TTC549 (cell line): Measurements from ENCODE around the gene ERGIC1.

Experiments used
- FAIRE-seq: peaks from 2 replicates; lab custom pipeline; 2012; peaks lifted over from hg19 to GRCh38; lab: Jason Lieb, UNC

The ERGIC1 gene

DNA sequence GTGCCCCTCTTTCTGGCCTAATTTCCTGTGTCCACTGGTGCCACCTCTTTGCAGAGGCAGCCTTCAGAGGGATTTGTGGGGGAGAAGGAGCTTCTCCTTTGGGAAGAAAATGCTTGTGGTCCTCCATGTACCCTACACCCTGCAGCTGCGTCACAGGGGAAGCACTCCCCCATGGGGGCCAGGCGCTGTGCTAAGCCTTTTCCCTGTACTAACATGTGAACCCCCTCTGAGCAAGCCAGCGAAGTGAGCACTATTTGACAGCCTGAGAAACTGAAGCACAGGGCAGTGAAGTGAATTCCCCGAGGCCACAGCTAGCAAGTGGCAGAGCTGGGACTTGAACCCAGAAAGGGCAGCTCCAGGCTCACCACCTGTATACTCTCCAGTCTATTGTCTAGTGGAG is 32.3 kb downstream of the ERGIC1 start:
- no peak for FAIRE-seq

DNA sequence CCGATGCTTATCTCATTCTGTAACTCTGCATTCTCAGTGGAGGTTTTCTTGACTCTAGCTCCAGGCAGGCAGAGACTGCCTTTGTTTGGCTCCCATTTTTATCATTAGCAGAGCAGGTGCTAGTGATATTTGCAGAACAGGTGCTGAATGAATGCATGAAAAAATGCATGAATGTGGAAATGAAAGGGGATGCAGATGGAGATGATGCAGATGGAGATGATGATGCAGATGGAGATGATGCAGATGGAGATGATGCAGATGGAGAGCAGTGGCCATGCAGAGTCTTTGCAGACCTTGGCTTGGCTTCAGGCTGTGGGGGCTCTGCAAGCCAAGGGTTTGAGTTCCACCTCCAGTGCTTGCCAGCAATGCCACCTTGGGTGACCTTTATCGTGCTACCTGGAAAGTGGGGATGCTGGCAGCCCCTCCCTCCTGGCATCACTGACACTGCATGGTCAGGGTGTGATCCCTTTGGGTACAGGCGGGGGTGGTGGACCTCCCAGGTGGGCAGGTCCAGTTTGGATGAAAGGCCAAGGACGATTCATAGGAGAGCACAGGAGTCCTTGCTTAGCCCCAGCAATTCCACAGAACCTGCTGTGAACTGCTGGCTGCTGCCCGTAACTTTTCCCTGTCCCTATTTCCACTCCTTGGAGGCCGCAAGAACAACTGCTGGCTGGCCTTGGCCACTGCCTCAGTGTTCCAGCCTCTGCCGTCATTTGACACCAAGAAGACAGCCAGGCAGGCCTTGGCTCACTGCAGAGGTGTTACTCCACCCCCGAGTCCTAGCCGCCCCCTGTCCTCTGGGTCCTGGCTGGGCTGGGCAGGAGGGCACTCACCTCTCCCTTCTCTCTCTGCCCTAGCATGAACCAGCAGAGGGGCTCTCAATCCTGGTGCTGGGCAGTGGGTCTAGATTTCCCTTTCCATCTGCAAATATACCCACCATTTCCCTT is 33.0 kb downstream of the ERGIC1 start:
- no peak for FAIRE-seq

DNA sequence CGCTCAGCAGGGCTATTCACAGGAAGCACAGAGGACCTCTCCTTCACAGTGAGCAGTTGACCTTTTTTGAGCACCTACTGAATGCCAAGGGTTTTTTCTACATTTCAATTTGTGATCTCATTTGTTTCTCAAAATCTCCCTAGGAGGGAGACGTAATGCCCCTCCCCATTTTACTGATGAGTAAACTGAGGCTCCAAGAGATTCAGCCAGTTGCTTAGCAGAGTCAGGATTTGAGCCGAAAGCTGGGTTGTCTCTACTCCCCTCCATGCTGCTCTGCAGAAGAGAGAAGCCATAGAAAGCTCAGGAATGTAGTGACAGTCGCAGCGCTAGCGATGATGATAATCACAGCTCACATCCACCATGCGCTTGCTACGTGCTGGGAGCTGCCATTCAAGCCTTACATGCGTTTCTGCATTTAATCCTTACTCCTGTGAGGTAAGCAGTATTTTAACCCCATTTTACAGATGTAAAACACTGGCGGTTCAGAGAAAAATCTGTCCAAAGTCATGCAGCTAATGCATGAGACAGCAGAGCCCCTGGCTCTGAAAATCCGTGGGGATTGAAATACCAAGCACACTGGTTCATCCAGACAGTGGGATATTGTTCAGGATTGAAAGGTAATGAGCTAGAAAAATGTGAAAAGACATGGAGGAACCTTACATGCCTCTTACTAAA is 33.8 kb downstream of the ERGIC1 start:
- FAIRE-seq, result no peak

DNA sequence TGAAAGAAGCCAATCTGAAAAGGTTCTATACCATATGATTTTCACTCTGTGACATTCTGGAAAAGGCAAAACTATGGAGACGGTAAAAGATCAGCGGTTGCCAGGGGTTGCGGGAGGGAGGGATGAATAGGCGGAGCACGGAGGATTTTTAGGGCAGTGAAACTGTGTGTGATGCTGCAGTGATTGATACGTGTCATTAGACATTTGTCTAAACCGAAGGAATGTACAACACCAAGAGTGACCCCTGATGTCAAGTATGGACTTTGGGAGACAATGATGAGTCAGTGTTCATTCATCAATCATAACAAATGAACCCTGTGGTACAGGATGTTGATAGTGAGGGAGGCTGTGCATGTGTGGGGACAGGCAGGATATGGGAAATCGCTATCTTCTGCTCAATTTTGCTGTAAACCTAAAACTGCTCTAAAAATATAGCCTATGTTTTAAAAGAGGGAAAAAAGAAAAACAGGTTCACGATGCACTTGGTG is 34.4 kb downstream of the ERGIC1 start:
- FAIRE-seq, result no peak

DNA sequence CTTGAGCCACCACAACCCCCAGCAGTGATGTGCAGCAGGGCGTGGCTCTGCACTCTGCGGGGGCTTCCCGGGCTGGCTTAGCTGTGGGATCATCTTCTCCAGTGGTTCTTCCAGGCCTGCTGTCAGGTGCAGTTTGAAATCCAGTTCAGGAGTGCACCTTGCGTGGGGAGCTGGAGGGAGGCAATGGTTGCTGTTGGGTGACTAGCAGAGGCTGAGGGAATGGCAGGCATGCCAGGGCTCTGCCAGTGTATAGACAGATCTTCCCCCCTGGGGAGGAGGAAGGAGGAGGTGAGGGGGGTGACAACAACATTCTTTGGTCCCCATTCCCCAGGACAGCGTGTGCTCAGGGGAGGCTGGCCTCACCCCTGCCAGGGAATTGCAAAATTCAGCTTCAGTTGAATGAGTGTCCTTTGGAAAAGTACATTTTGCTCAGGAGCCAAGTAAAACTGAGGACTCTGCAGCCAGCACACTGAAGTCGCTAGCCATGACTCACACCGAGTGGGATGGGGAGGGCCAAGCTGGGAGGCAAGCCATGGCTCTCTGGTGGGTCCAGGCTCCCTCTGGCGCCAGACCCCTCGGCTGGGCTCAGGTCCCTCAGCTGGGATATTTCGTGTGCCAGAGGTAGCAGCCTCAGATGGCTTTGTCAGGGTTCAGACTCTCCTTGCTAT is 35.0 kb downstream of the ERGIC1 start:
- FAIRE-seq, result no peak

DNA sequence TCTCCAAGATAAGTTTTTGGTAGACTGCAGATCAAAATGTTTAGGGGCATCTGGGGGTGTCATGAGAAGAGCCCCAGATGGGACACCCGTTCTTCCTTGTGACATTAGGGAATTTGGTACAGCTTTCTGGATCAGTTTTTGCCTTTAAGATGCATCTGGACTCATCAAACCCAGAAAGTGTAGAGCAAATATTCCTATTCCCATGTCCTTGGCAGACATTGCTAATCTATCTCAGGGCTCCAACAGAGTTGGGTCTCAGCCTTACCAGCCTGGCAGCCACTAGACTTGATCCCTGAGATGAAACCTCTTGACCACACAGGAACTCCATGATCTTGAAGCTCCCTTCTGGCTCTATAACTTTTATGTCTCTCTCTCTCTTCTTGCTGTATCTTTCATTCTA is 35.6 kb downstream of the ERGIC1 start:
- FAIRE-seq, result no peak

DNA sequence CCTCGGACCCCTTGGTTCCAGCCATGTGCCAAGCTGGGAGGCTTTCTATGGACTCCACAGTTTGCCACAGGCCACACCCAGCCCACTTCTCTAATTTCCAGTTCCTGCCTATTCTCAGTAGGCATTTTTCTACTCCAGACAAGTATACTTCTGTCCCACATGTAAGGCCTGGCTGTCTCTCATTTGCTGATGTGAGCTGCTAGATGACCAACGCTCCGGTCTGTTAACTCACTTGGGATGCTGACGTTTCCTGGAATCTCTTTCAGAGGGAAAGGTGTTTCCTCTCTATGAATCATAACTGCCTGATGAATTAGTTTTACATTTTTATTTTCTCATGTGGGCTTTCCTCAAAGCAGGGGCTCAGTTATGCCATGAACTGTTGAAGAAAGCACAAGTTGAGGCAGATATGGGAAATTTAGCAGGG is 36.3 kb downstream of the ERGIC1 start:
- FAIRE-seq, result no peak

DNA sequence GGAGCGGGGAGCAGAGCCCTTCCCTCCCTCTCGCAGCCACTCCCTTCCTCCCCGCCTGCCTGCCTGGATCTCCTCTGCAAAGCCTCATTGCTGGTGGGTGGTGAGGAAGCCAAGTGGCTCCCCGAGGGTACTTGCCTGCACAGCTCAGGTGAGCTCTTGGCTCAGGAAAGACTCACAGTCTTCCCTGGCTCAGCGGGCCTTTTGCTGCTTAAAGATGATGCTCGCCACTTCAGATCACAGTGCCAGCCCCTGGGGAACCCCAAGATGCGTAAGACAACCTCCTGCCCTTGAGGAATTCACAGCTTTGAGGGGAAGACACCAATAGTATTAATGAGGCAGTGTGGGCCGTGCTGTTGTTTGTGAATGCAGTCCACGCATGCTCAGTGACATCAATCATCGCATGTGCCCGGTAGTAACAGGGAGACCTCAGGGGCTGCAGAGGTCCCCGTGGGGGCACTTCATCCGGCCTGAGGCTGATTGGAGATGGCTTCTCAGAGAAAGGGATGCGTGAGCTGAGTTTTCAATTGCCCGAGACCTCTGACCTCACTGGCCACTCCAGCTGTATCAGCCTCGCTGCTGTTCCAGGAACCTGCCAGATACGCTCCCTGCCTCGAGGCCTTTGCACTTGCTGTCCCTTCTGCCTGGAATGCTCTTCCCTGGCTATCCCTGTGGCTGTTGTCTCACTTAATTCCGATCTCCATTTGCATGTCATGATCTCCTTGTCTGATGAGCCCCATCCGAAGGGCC is 36.8 kb downstream of the ERGIC1 start:
- no peak for FAIRE-seq

DNA sequence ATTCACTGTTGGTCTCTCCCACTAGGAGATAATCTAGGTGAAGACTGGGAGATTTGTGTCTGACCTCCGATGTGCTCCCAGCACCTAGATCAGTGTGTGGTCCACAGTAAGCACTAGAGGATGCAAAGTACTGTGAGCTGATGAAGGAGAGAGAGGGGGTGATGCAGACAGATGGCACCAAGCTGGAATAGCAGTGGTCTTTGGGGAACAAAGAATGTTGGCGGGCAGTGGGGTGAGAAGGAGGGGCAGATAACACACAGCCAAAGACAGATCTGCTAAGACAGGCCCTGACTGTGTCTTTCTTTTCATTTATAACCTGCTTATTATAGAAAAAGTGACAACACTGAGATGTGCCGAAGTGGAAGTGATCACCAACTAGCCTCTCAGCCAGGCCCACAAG is 37.5 kb downstream of the ERGIC1 start:
- FAIRE-seq, result no peak

DNA sequence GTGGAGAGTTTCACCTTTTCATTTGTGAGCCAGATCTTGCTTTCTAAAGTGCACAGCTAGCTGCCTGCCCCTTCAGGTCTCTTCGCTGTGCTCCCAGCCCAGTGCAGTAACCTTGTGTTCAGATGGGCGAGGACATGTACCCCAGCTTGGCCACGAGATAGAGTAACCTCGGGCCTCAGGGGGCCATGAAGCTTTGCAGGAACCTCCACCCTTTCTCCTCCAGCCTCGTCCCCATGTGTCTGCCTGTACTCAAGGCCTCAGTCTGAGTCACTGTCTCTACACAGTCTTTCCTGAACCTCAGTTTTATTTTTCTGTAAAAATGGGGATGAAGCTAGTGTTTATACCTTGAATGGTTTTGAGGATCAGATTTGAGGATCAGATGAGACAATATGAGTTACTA is 37.9 kb downstream of the ERGIC1 start:
- no peak for FAIRE-seq

DNA sequence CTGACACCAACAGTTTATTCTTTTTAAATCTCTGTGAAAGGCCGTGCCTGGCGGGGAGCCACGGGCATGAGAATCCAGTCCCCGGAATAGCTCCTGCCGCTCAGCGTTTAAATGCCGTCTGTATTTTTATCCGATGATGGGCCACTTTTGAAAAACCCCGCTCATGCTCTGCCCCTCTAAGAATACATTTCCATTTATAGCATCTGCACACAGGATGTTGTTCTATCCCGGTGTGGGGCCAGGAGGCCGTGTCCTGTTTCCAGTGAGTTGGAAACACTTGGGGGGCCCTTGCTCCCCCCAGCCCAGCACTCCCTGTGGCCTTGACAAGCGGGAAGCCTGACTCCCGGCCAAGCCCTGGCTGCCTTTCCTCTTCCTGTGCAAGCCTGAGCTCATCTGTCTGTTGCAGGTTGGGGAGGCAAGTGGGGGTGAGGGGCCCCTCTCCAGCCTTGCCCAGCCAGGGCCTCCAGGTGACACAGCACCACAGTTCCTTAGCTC is 39.0 kb downstream of the ERGIC1 start:
- no peak for FAIRE-seq

DNA sequence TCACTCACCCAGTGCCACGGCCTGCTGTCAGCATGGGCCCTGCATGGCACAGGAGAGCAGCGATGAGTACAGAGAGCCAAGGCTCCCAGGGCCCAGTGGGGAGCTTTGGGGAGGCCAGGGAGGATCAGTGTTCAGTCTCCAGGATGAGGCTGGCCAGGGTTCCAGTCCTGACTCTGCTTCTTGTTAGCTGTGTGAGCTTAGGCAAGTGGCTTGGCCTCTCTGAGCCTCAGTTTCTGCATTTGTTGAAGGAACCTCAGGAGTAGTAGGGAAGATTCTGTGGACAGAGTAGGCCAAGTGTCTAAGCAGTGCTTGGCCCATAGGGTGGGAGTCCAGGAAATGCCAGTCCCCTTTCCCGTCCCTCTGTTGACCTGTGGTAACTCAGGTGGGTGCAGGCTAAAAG is 39.5 kb downstream of the ERGIC1 start:
- FAIRE-seq, result no peak

DNA sequence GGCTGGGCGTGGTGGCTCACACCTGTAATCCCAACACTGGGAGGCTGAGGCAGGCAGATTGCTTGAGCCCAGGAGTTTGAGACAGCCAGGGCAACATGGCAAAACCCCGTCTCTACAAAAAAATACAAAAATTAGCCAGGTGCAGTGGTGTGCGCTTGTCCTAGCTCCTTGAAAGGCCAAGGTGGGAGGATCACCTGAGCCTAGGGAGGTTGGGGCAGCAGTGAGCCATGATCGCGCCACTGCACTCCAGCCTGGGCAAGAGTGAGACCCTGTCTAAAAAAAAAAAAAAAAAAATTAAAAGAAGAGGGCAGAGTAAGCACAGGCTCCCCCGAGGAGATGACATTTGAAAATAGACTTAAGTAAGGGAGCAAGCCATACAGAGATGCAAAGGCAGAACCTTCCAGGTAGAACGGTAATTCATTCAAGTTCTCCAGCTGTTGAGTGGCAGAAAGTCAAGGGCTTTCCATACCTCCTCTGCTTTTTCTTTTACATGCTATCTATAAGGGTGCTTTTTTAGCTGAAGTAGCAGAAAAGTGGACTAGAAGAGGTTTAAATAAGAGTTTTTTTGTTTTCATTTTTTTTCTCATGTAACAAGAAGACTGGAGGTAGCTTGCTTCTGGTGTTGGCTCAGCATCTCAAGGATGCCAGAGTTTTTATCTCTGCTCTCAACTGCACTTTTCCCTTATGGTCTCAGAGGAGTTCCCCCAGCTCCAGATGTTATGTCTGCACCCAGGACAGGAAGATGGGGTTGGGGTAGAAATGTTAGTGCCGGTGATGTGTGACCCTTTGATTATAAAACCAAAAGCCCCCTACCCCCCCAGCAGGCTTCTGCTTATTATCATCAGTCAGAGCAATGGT is 40.8 kb downstream of the ERGIC1 start:
- FAIRE-seq, result no peak

DNA sequence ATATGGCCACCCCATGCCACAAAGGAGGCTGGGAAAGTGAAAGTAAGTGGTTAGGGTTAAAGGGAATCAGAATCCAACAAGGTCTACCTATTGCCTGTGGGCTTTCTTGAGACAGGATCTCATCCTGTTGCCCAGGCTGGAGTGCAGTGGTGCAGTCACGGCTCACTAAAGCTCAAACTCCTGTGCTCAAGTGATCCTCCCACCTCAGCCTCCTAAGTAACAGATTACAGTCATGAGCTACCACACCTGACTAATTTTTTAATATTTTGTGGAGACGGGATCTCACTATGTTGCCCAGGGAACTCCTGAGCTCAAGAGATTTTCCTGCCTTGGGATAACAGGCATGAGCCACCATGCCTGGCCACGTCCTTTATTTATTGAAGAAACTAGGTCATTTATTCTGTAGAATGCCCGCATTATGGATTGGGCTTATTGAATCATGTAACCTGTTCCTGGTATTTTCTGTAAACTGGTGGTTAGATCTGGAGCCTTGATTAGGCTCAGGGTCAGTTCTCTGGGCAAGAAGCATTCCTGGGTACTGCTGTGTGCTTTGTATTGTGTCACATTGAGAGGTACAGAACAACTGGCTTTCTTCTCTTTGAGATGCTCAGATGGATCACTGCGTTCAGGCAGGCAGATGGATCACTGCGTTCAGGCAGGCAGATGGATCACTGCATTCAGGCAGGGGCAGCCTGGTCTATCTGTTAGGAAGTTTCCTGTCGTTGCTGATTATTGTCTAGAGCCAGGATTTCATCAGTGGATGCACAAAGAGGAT is 41.6 kb downstream of the ERGIC1 start:
- FAIRE-seq, result no peak

DNA sequence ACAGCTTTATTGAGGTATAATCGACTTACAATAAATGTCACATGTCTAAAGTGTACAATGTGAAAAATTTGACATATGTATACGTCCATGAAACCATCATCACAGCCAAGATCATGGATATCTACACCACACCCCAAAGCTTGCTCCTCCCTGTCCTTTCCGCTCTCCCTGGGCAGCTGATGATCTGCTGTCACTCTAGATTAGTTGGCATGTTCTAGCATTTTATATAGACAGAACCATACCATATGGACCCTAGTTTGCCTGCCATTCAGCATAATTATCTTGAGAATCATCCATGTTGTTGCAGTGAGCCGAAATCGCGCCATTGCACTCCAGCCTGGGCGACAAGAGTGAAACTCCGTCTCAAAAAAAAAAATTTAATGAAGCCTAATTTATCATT is 42.5 kb downstream of the ERGIC1 start:
- no peak for FAIRE-seq

DNA sequence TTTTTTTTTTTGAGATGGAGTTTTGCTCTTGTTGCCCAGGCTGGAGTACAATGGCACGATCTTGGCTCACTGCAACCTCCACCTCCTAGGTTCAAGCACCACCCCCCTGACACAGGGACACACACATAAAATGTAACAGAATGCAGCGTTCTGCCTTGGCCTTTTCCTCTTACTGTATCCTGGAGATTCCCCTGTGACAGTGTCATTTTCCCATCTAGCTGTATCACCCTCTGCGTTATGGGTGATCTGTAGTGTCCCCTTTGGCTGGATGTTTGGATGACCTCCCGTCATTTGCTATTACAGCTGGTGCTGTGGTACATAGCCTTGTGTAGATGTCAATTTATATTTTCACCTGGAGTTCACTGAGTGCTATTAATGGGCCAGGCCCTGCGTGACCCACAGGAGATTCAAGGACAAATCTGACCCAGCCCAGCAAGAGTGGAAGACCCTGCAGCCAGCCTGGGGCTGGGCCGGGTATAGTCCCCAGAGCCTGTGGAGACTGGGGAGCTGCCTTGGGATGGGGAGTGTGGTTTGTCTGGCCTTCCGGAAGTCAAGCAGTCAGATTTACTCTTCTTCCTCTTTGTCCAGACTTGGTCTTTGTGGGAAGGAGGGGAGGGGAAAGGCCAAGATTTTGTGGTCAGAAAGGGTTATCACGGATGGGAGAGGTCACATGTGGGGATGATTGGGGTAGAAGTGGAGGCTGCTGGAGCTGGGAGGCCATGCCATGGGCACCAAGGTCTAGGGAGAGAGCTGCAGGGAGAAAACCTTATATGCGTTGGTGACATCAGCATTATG is 43.6 kb downstream of the ERGIC1 start:
- no peak for FAIRE-seq

DNA sequence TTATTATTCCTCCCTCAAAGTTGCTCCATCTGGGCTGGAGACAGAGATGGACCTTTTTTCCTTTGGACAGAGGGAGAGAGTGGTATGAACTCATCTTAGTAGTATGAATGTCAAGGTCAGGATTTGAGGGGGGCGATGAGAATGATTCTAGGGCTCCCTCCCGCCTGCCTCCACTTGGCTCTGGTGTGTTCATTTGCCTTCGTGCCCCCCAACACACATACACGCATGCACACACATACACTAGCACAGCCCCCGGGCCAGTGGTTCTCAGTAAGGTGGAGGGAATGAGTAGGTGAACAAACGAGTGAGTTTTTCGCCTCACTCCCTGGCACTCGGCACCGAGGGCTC is 44.5 kb downstream of the ERGIC1 start:
- FAIRE-seq, result no peak

DNA sequence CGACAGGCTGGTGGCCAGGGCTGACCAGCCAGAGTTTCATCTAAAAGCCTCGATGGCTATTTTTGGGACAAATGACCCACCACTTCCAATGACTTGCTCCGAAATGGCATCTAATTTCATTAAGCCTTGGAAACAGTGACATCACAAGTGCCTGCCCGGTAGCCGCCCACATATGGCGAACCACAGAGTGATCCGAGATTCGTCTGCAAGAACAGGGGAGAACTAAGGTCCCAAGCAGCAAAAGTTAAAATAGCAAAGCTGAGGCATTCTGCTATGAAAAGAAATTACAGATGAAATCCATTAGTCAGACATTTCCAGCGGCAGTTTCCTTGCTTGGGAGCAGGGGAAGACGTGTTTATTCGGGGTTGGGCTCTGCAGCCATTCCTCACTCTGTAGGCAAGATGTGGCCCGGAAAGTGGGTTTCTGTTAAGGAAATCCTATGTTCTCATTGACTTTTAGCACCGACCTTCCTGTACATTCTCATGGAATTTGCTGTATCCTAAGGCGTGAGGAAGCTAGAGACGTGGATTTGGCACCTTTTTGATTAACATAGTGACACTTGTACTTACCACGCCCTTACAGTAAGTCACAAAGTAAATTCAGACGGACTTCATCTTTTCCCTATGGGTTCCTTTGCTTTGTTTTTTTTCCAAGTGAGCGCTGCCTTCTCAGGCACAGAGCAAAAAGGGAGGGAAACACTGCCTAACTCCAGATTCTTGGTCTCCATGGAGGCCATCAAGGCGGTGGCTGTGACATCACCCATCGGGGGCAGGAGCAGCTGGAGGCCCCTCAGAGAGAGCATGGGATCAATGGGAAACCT is 45.1 kb downstream of the ERGIC1 start:
- FAIRE-seq, result no peak
